Vagina (tissue), 2 donors: ENCODE data around the gene PPP1R36. TPM values are rescaled to one million over a fixed set of nuclear protein-coding genes. Genes with fewer than 3 reads are reported as not detected.

Source experiments
- DNase-seq, 2 donors: peaks; one replicate each; pipeline ENCODE4 v3.0.0-alpha.2; 2017; ENCODE audit errors: extremely low spot score in 2 of 2
- H3K27ac ChIP-seq: fragments of 200-600 bp; sonication (generic); one replicate; pipeline ENCODE4 v1.5.1; 2019
- H3K27me3 ChIP-seq: fragments of 200-600 bp; sonication (generic); one replicate; pipeline ENCODE4 v1.5.1; 2019
- H3K36me3 ChIP-seq, 2 donors: fragments of 200-600 bp; sonication (generic); one replicate each; pipeline ENCODE4 v1.5.1; 2017 to 2019
- H3K4me1 ChIP-seq: fragments of 200-600 bp; sonication (generic); one replicate; pipeline ENCODE4 v1.5.1; 2019
- H3K4me3 ChIP-seq, 2 donors: fragments of 200-600 bp; sonication (generic); 1 replicate in 1 of 2; 2 replicates in 1 of 2; pipeline ENCODE4 v1.5.1; 2016 to 2019
- H3K9me3 ChIP-seq: fragments of 200-600 bp; sonication (generic); one replicate; pipeline ENCODE4 v1.5.1; 2019
- CTCF ChIP-seq, 3 experiments: fragments of 450-650 bp in 2 of 3; fragments of 200-600 bp in 1 of 3; sonication (generic) in 1 of 3; IDR thresholded peaks; one replicate each; pipeline ENCODE4 v1.5.1; 2017 to 2019; ENCODE audit warnings: antibody characterized with exemption in 3 of 3, mild to moderate bottlenecking in 2 of 3, moderate library complexity in 2 of 3
- POLR2A ChIP-seq, 2 donors: fragments of 450-650 bp; IDR thresholded peaks; one replicate each; pipeline ENCODE4 v1.6.1; 2017; ENCODE audit warnings: antibody characterized with exemption in 2 of 2, mild to moderate bottlenecking in 2 of 2, moderate library complexity in 2 of 2
- POLR2AphosphoS5 ChIP-seq, 2 donors: sonication (generic); formaldehyde crosslinking; IDR thresholded peaks; one replicate each; pipeline ENCODE4 v1.9.0; 2017; ENCODE audit warnings: antibody characterized with exemption in 2 of 2, mild to moderate bottlenecking in 2 of 2, low read depth in 1 of 2; ENCODE audit not compliant: insufficient read depth in 1 of 2
- intact Hi-C: fragments of 100-400 bp; cut with DNase I; formaldehyde crosslinking; loops from one replicate; pipeline ENCODE4 v1.15.1; 2023
- small RNA-seq: library from RNA; depleted of rRNA; stranded (forward); fragments of <200 nt; gene quantifications from one replicate; pipeline ENCODE3, GENCODE V24; 2016
- total RNA-seq: library from RNA; depleted of rRNA; stranded (reverse); fragments of >200 nt; gene quantifications from one replicate; pipeline ENCODE4 v1.2.3, GENCODE V29; 2016

Gene PPP1R36
- total RNA-seq, 1 donor from 2014 or later, result not detected

DNA sequence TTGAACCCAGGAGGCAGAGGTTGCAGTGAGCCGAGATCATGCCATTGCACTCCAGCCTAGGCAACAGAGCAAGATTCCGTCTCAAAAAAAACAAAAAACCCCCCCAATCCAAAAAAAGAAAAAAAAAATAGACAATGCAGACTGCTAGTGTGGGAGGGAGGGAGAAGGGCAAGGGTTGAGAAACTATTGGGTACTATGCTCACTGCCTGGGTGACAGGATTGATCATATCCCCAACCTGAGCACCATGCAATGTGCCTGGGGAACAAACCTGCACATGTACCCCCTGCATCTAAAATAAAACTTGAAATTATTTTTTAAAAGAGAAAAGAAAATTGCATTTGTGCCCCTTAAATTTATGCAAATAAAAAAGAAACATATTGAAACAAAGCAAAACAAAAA, 88.9 kb downstream of the PPP1R36 start:
- intact Hi-C loops, result loop anchor here (10.0 kb wide), 1 partner anchor 104 kb away; no protein-coding TSS in a partner anchor
- H3K27ac ChIP-seq, result no peak overlapping the region
- no peak for TF ChIP-seq CTCF (IDR thresholded peaks at IDR 0.05)
- no peak for TF ChIP-seq POLR2A (IDR thresholded peaks at IDR 0.05)
- no peak for TF ChIP-seq POLR2AphosphoS5 (IDR thresholded peaks at IDR 0.05; ENCODE audit: insufficient read depth in 1 of 2, low read depth in 1 of 2)
- peaks cover 10% of the 10 kb centered on the region for H3K4me1 ChIP-seq
- no peak for DNase-seq
- H3K4me3 ChIP-seq, result no peak overlapping the region
- H3K9me3 ChIP-seq, result no peaks in the 10 kb centered on the region
- H3K36me3 ChIP-seq, result no peaks in the 10 kb centered on the region
- H3K27me3 ChIP-seq, result no peaks in the 10 kb centered on the region

Small RNA genes lying within 50 kb of the gene (small RNA-seq; reads per million reads assigned to genes)
- gene AL049869.4, result not detected

Other genes starting within 250 kb of the PPP1R36 start
- 40.3 TPM for gene MTHFD1, start 161.6 kb upstream of the PPP1R36 start, total RNA-seq
- gene AKAP5, start 84.5 kb upstream of the PPP1R36 start, total RNA-seq, result 0.49 TPM
- 11.3 TPM for gene ZBTB25, start 46.1 kb upstream of the PPP1R36 start, total RNA-seq
- gene ZBTB1, start 45.2 kb upstream of the PPP1R36 start, total RNA-seq, result 48.9 TPM
- gene HSPA2, start 9.2 kb upstream of the PPP1R36 start, total RNA-seq, result 47.4 TPM
- 50.1 TPM for gene PLEKHG3, start 154.5 kb downstream of the PPP1R36 start, total RNA-seq